GM12878 (cell line): Measurements from ENCODE around the gene DES. TPM values are rescaled to one million over a fixed set of nuclear protein-coding genes. Genes with fewer than 3 reads are reported as not detected.

Experiments used
- ATAC-seq: fragments of 200-7000 bp; cut with Tn5 transposase; 3 replicates; pipeline ENCODE4 v1.9.1; 2020; ENCODE audit warnings: mild to moderate bottlenecking, moderate library complexity
- BruUV-seq: library from RNA; stranded (reverse); fragments of 400-500 nt; replicated peaks from 2 replicates; lab custom pipeline; 2021; lab: Mats Ljungman, UMichigan
- CTCF ChIA-PET: fragments of 300-600 bp; sonication (Branson Sonifier 250); formaldehyde crosslinking; extraction: SDS; loops from one replicate; lab custom pipeline; 2021; ENCODE audit warnings: inconsistent platforms; lab: Yijun Ruan, JAX
- POLR2A ChIA-PET: fragments of 350-600 bp; formaldehyde crosslinking; extraction: SDS; loops from one replicate; lab custom pipeline; 2021; ENCODE audit warnings: inconsistent platforms; lab: Charles Lee
- RAD21 ChIA-PET: fragments of 300-600 bp; sonication (Branson Sonifier 250); formaldehyde crosslinking; loops from one replicate; lab custom pipeline; 2023; ENCODE audit warnings: antibody characterized with exemption; ENCODE audit not compliant: unreplicated experiment; lab: Charles Lee
- SMC1A ChIA-PET: fragments of 300-600 bp; sonication (Branson Sonifier 250); formaldehyde crosslinking; loops from one replicate; lab custom pipeline; 2023; ENCODE audit not compliant: unreplicated experiment, uncharacterized antibody; lab: Charles Lee
- DNase-seq: peaks from one replicate; pipeline ENCODE4 v3.0.0-alpha.2; 2011; ENCODE audit warnings: low read depth, low spot score
- FAIRE-seq: peaks from 3 replicates; lab custom pipeline; 2011; peaks lifted over from hg19 to GRCh38; lab: Jason Lieb, UNC
- H2AFZ ChIP-seq: 2 replicates; pipeline ENCODE4 v1.6.0; 2011; ENCODE audit warnings: low read depth, low read length, control low read depth; ENCODE audit not compliant: control insufficient read depth
- H3K27ac ChIP-seq: 2 replicates; pipeline ENCODE4 v1.5.1; 2011; ENCODE audit warnings: control low read depth; ENCODE audit not compliant: control insufficient read depth, insufficient read depth
- H3K27me3 ChIP-seq, 2 experiments: replicated peaks in 1 of 2; 2 replicates each; pipeline versions ENCODE4 v1.6.0 to v1.6.1; 2011; ENCODE audit warnings: low read length in 1 of 2; ENCODE audit not compliant: control insufficient read depth in 2 of 2, insufficient read depth in 2 of 2
- H3K36me3 ChIP-seq, 2 experiments: 2 replicates each; pipeline ENCODE4 v1.5.1; 2011; ENCODE audit warnings: low read length in 1 of 2; ENCODE audit not compliant: control insufficient read depth in 2 of 2, insufficient read depth in 2 of 2
- H3K4me1 ChIP-seq: 2 replicates; pipeline ENCODE4 v1.6.1; 2011; ENCODE audit warnings: mild to moderate bottlenecking, low read length, moderate library complexity, mixed read lengths; ENCODE audit not compliant: control insufficient read depth, insufficient read depth
- H3K4me2 ChIP-seq: 2 replicates; pipeline ENCODE4 v1.6.0; 2011; ENCODE audit warnings: control low read depth; ENCODE audit not compliant: control insufficient read depth, insufficient read depth
- H3K4me3 ChIP-seq: fragments of 200-600 bp; sonication (generic); 2 replicates; pipeline ENCODE4 v1.5.1; 2016
- H3K79me2 ChIP-seq: 2 replicates; pipeline ENCODE4 v1.6.0; 2011; ENCODE audit warnings: low read length; ENCODE audit not compliant: control insufficient read depth, insufficient read depth
- H3K9ac ChIP-seq: 2 replicates; pipeline ENCODE4 v1.8.0; 2011; ENCODE audit warnings: low read length, control low read depth, mixed read lengths; ENCODE audit not compliant: control insufficient read depth, insufficient read depth
- H3K9me3 ChIP-seq: replicated peaks from 3 replicates; pipeline ENCODE4 v1.5.1; 2011; ENCODE audit warnings: mild to moderate bottlenecking, low read length; ENCODE audit not compliant: control insufficient read depth, insufficient read depth
- H4K20me1 ChIP-seq: 2 replicates; pipeline ENCODE4 v1.6.0; 2011; ENCODE audit not compliant: control insufficient read depth, insufficient read depth
- CBX3 ChIP-seq: fragments of 200-600 bp; sonication (generic); IDR thresholded peaks from 2 replicates; pipeline ENCODE4 v1.6.1; 2016; ENCODE audit warnings: low read depth, borderline replicate concordance
- CREM ChIP-seq: IDR thresholded peaks from 2 replicates; pipeline ENCODE4 v1.6.1; 2014; ENCODE audit warnings: antibody characterized with exemption, low read depth
- IKZF2 ChIP-seq, 2 experiments: fragments of 450-650 bp; IDR thresholded peaks; 2 replicates each; pipeline ENCODE4 v1.6.1; 2017; ENCODE audit warnings: mild to moderate bottlenecking in 2 of 2, moderate library complexity in 2 of 2
- NFIC ChIP-seq: IDR thresholded peaks from 2 replicates; pipeline ENCODE4 v1.6.1; 2012; ENCODE audit warnings: low read depth, mild to moderate bottlenecking, inconsistent platforms, low read length, moderate library complexity
- NFYB ChIP-seq: IDR thresholded peaks from 2 replicates; pipeline ENCODE4 v1.6.1; 2011; ENCODE audit warnings: low read depth, mild to moderate bottlenecking, low read length, improper control_type of control experiment, moderate library complexity; ENCODE audit not compliant: insufficient read depth
- NR2C2 ChIP-seq: IDR thresholded peaks from 2 replicates; pipeline ENCODE4 v1.6.1; 2011; ENCODE audit warnings: borderline replicate concordance, low read depth; ENCODE audit not compliant: control insufficient read depth, insufficient read length
- PAX8 ChIP-seq: fragments of 450-650 bp; IDR thresholded peaks from 2 replicates; pipeline ENCODE4 v1.6.1; 2017; ENCODE audit warnings: mild to moderate bottlenecking, moderate library complexity
- POLR2AphosphoS5 ChIP-seq: IDR thresholded peaks from 2 replicates; pipeline ENCODE4 v1.6.1; 2011; ENCODE audit warnings: mild to moderate bottlenecking, low read length, inconsistent platforms
- RBBP5 ChIP-seq: fragments of 200-600 bp; sonication (generic); conservative IDR thresholded peaks from 2 replicates; pipeline ENCODE4 v1.6.1; 2016
- SMC3 ChIP-seq: IDR thresholded peaks from 2 replicates; pipeline ENCODE4 v1.6.1; 2011; ENCODE audit warnings: low read length, improper control_type of control experiment, borderline replicate concordance
- SUZ12 ChIP-seq: fragments of 200-600 bp; sonication (generic); IDR thresholded peaks from one replicate; pipeline ENCODE4 v1.6.1; 2018; ENCODE audit warnings: antibody characterized with exemption, mild to moderate bottlenecking; ENCODE audit not compliant: unreplicated experiment
- TBL1XR1 ChIP-seq: IDR thresholded peaks from 2 replicates; pipeline ENCODE4 v1.6.1; 2012; ENCODE audit warnings: low read depth, low read length, improper control_type of control experiment
- WRNIP1 ChIP-seq: IDR thresholded peaks from 2 replicates; pipeline ENCODE4 v1.6.1; 2011; ENCODE audit warnings: low read depth, low read length, improper control_type of control experiment, borderline replicate concordance
- YBX1 ChIP-seq: fragments of 450-650 bp; IDR thresholded peaks from 2 replicates; pipeline ENCODE4 v1.6.1; 2016; ENCODE audit warnings: antibody characterized with exemption
- ZBTB11 ChIP-seq: fragments of 450-650 bp; formaldehyde crosslinking; IDR thresholded peaks from 2 replicates; pipeline ENCODE4 v1.5.0; 2022; ENCODE audit warnings: mild to moderate bottlenecking, missing genetic modification characterization
- WGBS: methylation state at CpG from one replicate; pipeline ENCODE4 v1.1.6; 2016; ENCODE audit warnings: low lambda C conversion rate; ENCODE audit not compliant: insufficient replicate concordance, insufficient coverage; ENCODE audit errors: missing lambda C conversion rate; 5-methylcytosine and 5-hydroxymethylcytosine counted together
- in situ Hi-C: fragments of 300-500 bp; cut with MboI; formaldehyde crosslinking; loops from 9 replicates; pipeline ENCODE4 v1.14.3; 2018; ENCODE audit warnings: mixed read lengths
- intact Hi-C: fragments of 100-400 bp; cut with micrococcal nuclease; formaldehyde crosslinking; loops from one replicate; pipeline ENCODE4 v1.14.2; 2022; ENCODE audit not compliant: unreplicated experiment
- polyA plus RNA-seq, 11 experiments: library from polyadenylated mRNA; depleted of rRNA in 4 of 11; unstranded in 6 of 11; stranded (reverse) in 5 of 11; fragments of >200 nt; fragmentation: Nextera tagmentation in 4 of 11; fragmentation: Illumina TruSeq in 1 of 11; extraction: Ambion mirVana in 4 of 11; extraction: Trizol in 1 of 11; gene quantifications; 1 replicate in 1 of 11; 2 replicates in 10 of 11; pipeline versions ENCODE4 v1.2.1 to v1.2.3, GENCODE V29; 2011 to 2016; ENCODE audit warnings: inconsistent platforms in 2 of 11, missing spikeins in 2 of 11, low read depth in 1 of 11
- total RNA-seq, 4 experiments: library from RNA; depleted of rRNA in 3 of 4; stranded (reverse); fragments of >200 nt in 3 of 4; fragmentation: Illumina TruSeq in 1 of 4; extraction: Trizol in 1 of 4; gene quantifications; 2 replicates each; pipeline versions ENCODE4 v1.2.1 to v1.2.3, GENCODE V29; 2013 to 2021

The DES gene
- total and polyA plus RNA-seq, 10 of the 15 experiments (the other 5 are each of a cell fraction or from before 2014, with no cell fraction given) = 0.80 TPM; not detected in 9

GRCh38 chr2:219380926-219381325 is 37.3 kb upstream of the DES start:
- ChIA-PET POLR2A (no interaction called here), SMC1A (no interaction called here), RAD21 (no interaction called here), CTCF (no interaction called here)
- FAIRE-seq = no peak
- peaks cover 9 to 16% of the 10 kb centered on the region in 2 experiments; a peak in 3 of 4 replicates for H3K36me3 ChIP-seq
- no peaks in the 10 kb centered on the region for H4K20me1 ChIP-seq
- no TSS peak for BruUV-seq
- H3K4me3 ChIP-seq = no peak overlapping the region
- H3K4me2 ChIP-seq = no peak overlapping the region
- no peak overlapping the region for H2AFZ ChIP-seq
- no peak for DNase-seq
- no peaks in the 10 kb centered on the region for H3K9me3 ChIP-seq
- ATAC-seq = no peak
- H3K4me1 ChIP-seq = no peaks in the 10 kb centered on the region
- intact Hi-C loops = no loop called here
- no peak overlapping the region for H3K27ac ChIP-seq
- in situ Hi-C loops = no loop called here
- H3K27me3 ChIP-seq = no peaks in the 10 kb centered on the region
- H3K9ac ChIP-seq = no peak overlapping the region
- no peaks in the 10 kb centered on the region for H3K79me2 ChIP-seq
- TF ChIP-seq SMC3 = no peak

DNA sequence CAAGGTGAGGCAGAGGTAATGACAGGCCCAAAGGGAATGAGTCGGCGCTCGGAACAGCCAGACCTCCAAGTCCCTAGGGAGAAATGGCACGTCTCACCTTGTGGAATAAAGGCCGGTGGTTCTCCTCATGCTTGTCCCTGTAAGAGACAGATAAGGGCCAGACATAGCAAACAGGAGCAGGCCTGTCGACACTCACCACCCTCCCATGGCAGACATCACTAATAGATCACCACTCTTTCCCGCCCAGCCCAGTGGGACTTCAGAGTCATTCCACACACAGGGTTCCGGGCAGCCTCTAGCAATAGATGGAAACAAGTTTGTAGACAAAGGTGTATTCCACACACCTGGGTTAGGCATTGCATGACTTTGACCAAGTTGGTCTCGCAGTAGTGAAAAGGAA is 36.7 kb upstream of the DES start:
- in situ Hi-C loops = no loop called here

More for the DNA sequence above, 36.7 kb upstream of the DES start:
- intact Hi-C loops = no loop called here
- H3K9ac ChIP-seq = no peak overlapping the region
- H4K20me1 ChIP-seq = no peaks in the 10 kb centered on the region
- SMC1A ChIA-PET = no interaction called here
- H3K36me3 ChIP-seq = peaks cover 10 to 16% of the 10 kb centered on the region in 2 experiments; a peak in 3 of 4 replicates
- peaks cover under 1% of the 10 kb centered on the region; the same call in 1 of the 2 replicates for H3K79me2 ChIP-seq
- DNase-seq (no peak), FAIRE-seq (no peak), ATAC-seq (no peak)
- no peak overlapping the region for H3K27ac ChIP-seq
- H3K4me3 ChIP-seq = no peak overlapping the region
- POLR2A ChIA-PET = no interaction called here
- BruUV-seq = no TSS peak
- WGBS = 98% methylated on average over 9 of the region's 9 CpGs
- no peaks in the 10 kb centered on the region for H3K9me3 ChIP-seq
- H3K4me1 ChIP-seq = peaks cover under 1% of the 10 kb centered on the region; the same call in 1 of the 2 replicates
- no peak overlapping the region for H2AFZ ChIP-seq
- RAD21 ChIA-PET = no interaction called here
- CTCF ChIA-PET = no interaction called here
- no peak overlapping the region for H3K4me2 ChIP-seq
- TF ChIP-seq RBBP5 = no peak
- no peak for TF ChIP-seq NR2C2
- no peak for TF ChIP-seq NFYB
- TF ChIP-seq IKZF2 (IDR thresholded peaks at IDR 0.05) = no peak
- no peak for TF ChIP-seq CBX3
- TF ChIP-seq WRNIP1 = no peak
- TF ChIP-seq TBL1XR1 = no peak
- no peak for TF ChIP-seq NFIC
- no peak for TF ChIP-seq YBX1
- TF ChIP-seq CREM = no peak
- no peak for TF ChIP-seq POLR2AphosphoS5
- TF ChIP-seq PAX8 = no peak
- TF ChIP-seq ZBTB11 (CRISPR knock-in tag) = no peak
- TF ChIP-seq SUZ12 = no peak
- no peaks in the 10 kb centered on the region for H3K27me3 ChIP-seq
